H9 (cell line): ENCODE data around the gene FAM9B. TPM values are rescaled to one million over a fixed set of nuclear protein-coding genes. Genes with fewer than 3 reads are reported as not detected.

Source experiments
- DNase-seq: peaks from one replicate; pipeline ENCODE4 v3.0.0-alpha.2; 2017
- H2AFZ ChIP-seq: one replicate; pipeline ENCODE4 v1.6.1; 2013; ENCODE audit warnings: mild to moderate bottlenecking, low read length, control low read depth, moderate library complexity
- H2AK5ac ChIP-seq: 2 replicates; pipeline ENCODE4 v1.6.1; 2013; ENCODE audit warnings: low read length, control low read depth, mixed read lengths; ENCODE audit not compliant: insufficient read length
- H2BK120ac ChIP-seq: one replicate; pipeline ENCODE4 v1.6.1; 2013; ENCODE audit warnings: low read depth, mild to moderate bottlenecking, low read length, control low read depth, inconsistent platforms; ENCODE audit not compliant: poor library complexity, severe bottlenecking
- H2BK12ac ChIP-seq: 2 replicates; pipeline ENCODE4 v1.6.1; 2013; ENCODE audit warnings: low read length, control low read depth, mixed read lengths, low read depth; ENCODE audit not compliant: insufficient read length
- H2BK15ac ChIP-seq: 2 replicates; pipeline ENCODE4 v1.6.1; 2013; ENCODE audit warnings: low read depth, low read length, control low read depth
- H2BK20ac ChIP-seq: one replicate; pipeline ENCODE4 v1.6.1; 2013; ENCODE audit warnings: low read depth, mild to moderate bottlenecking, low read length, control low read depth, inconsistent platforms; ENCODE audit not compliant: poor library complexity, severe bottlenecking
- H2BK5ac ChIP-seq: 2 replicates; pipeline ENCODE4 v1.6.1; 2013; ENCODE audit warnings: low read length, control low read depth, mixed read lengths; ENCODE audit not compliant: insufficient read length
- H3K14ac ChIP-seq: 2 replicates; pipeline ENCODE4 v1.6.1; 2013; ENCODE audit warnings: low read length, control low read depth; ENCODE audit not compliant: insufficient read depth
- H3K18ac ChIP-seq: 2 replicates; pipeline ENCODE4 v1.6.1; 2013; ENCODE audit warnings: low read depth, mild to moderate bottlenecking, mixed read lengths, low read length, control low read depth; ENCODE audit not compliant: insufficient read length
- H3K23ac ChIP-seq: 2 replicates; pipeline ENCODE4 v1.6.1; 2013; ENCODE audit warnings: low read length, control low read depth, mixed read lengths, low read depth; ENCODE audit not compliant: insufficient read length
- H3K23me2 ChIP-seq: 2 replicates; pipeline ENCODE4 v1.6.1; 2013; ENCODE audit warnings: low read depth, mild to moderate bottlenecking, mixed read lengths, low read length, control low read depth; ENCODE audit not compliant: insufficient read length, poor library complexity, severe bottlenecking
- H3K27ac ChIP-seq: 2 replicates; pipeline ENCODE4 v1.5.1; 2013; ENCODE audit warnings: low read length, control low read depth, mixed read lengths, low read depth; ENCODE audit not compliant: insufficient read length
- H3K27me3 ChIP-seq: 2 replicates; pipeline ENCODE4 v1.6.1; 2013; ENCODE audit warnings: low read length, control low read depth, inconsistent platforms; ENCODE audit not compliant: insufficient read depth
- H3K4ac ChIP-seq: 2 replicates; pipeline ENCODE4 v1.6.1; 2013; ENCODE audit warnings: low read depth, mild to moderate bottlenecking, control low read depth, inconsistent platforms, low read length, moderate library complexity
- H3K4me1 ChIP-seq: 2 replicates; pipeline ENCODE4 v1.6.1; 2013; ENCODE audit warnings: low read length, control low read depth, inconsistent platforms; ENCODE audit not compliant: insufficient read depth
- H3K4me2 ChIP-seq: 2 replicates; pipeline ENCODE4 v1.6.1; 2013; ENCODE audit warnings: low read length, control low read depth, mixed read lengths; ENCODE audit not compliant: insufficient read length, insufficient read depth
- H3K56ac ChIP-seq: 2 replicates; pipeline ENCODE4 v1.6.1; 2013; ENCODE audit warnings: low read depth, mild to moderate bottlenecking, mixed read lengths, low read length, control low read depth; ENCODE audit not compliant: insufficient read length
- H3K79me1 ChIP-seq: 2 replicates; pipeline ENCODE4 v1.6.1; 2013; ENCODE audit warnings: low read depth, mild to moderate bottlenecking, moderate library complexity, low read length, control low read depth, inconsistent platforms; ENCODE audit not compliant: insufficient read depth, poor library complexity, severe bottlenecking
- H3K79me2 ChIP-seq: 2 replicates; pipeline ENCODE4 v1.6.1; 2013; ENCODE audit warnings: low read length, control low read depth, inconsistent platforms; ENCODE audit not compliant: insufficient read depth
- H3K9ac ChIP-seq: 2 replicates; pipeline ENCODE4 v1.6.1; 2013; ENCODE audit warnings: low read length, control low read depth, mixed read lengths; ENCODE audit not compliant: insufficient read length; ENCODE audit errors: extremely low read depth
- H3K9me3 ChIP-seq: one replicate; pipeline ENCODE4 v1.6.1; 2013; ENCODE audit warnings: low read depth, low read length, inconsistent platforms; ENCODE audit not compliant: control insufficient read depth
- H3T11ph ChIP-seq: one replicate; pipeline ENCODE4 v1.6.1; 2013; ENCODE audit warnings: mild to moderate bottlenecking, low read length, control low read depth, inconsistent platforms
- H4K20me1 ChIP-seq: one replicate; pipeline ENCODE4 v1.6.1; 2013; ENCODE audit not compliant: control insufficient read depth, insufficient read length, insufficient read depth
- H4K5ac ChIP-seq: 2 replicates; pipeline ENCODE4 v1.6.1; 2013; ENCODE audit warnings: low read depth, mild to moderate bottlenecking, mixed read lengths, low read length, control low read depth; ENCODE audit not compliant: insufficient read length
- H4K8ac ChIP-seq: replicated peaks from 2 replicates; pipeline ENCODE4 v1.6.1; 2013; ENCODE audit warnings: low read length, control low read depth, mixed read lengths, low read depth; ENCODE audit not compliant: insufficient read length
- H4K91ac ChIP-seq: 2 replicates; pipeline ENCODE4 v1.6.1; 2013; ENCODE audit warnings: low read depth, mild to moderate bottlenecking, moderate library complexity, mixed read lengths, low read length, control low read depth; ENCODE audit not compliant: insufficient read length
- H3K27ac Mint-ChIP-seq, 3 experiments: 2 replicates in 2 of 3; 3 replicates in 1 of 3; pipeline ENCODE4 v1.8.0; 2020 to 2021; ENCODE audit warnings: mixed read lengths in 3 of 3, mild to moderate bottlenecking in 1 of 3, moderate library complexity in 1 of 3
- H3K27me3 Mint-ChIP-seq: 2 replicates; pipeline ENCODE4 v1.8.0; 2021; ENCODE audit warnings: low read depth, mild to moderate bottlenecking, moderate library complexity, mixed read lengths
- H3K36me3 Mint-ChIP-seq, 3 experiments: 2 replicates in 2 of 3; 3 replicates in 1 of 3; pipeline ENCODE4 v1.8.0; 2020 to 2021; ENCODE audit warnings: low read depth in 3 of 3, mixed read lengths in 3 of 3; ENCODE audit not compliant: insufficient read depth in 1 of 3
- H3K4me1 Mint-ChIP-seq, 2 experiments: 2 replicates each; pipeline ENCODE4 v1.8.0; 2020; ENCODE audit warnings: mixed read lengths in 2 of 2
- H3K4me3 Mint-ChIP-seq, 2 experiments: 2 replicates in 1 of 2; 3 replicates in 1 of 2; pipeline ENCODE4 v1.8.0; 2020 to 2021; ENCODE audit warnings: mild to moderate bottlenecking in 2 of 2, mixed read lengths in 2 of 2, moderate library complexity in 1 of 2
- H3K9me3 Mint-ChIP-seq, 2 experiments: 2 replicates in 1 of 2; 3 replicates in 1 of 2; pipeline ENCODE4 v1.8.0; 2020; ENCODE audit warnings: mild to moderate bottlenecking in 2 of 2, mixed read lengths in 2 of 2, moderate library complexity in 1 of 2
- CTCF ChIP-seq: fragments of 200-600 bp; sonication (generic); conservative IDR thresholded peaks from 3 replicates; pipeline ENCODE4 v1.8.0; 2021; ENCODE audit warnings: antibody characterized with exemption, mild to moderate bottlenecking
- WGBS: extraction: QIAGEN DNeasy Blood & Tissue Kit; methylation state at CpG from one replicate; pipeline ENCODE4 v1.1.7; 2013; ENCODE audit warnings: missing lambda C conversion rate, low lambda C conversion rate, mixed read lengths; ENCODE audit not compliant: insufficient read length; ENCODE audit errors: extremely low coverage; 5-methylcytosine and 5-hydroxymethylcytosine counted together
- total RNA-seq: library from RNA; stranded (reverse); gene quantifications from 2 replicates; pipeline ENCODE4 v1.2.1, GENCODE V29; 2021

The FAM9B gene
- total RNA-seq, 1 experiment from 2014 or later: not detected

GRCh38 chrX:9055354-9055753 lies 21.4 kb upstream of the FAM9B start:
- Histone ChIP-seq H2BK5ac (no peak overlapping the region), H4K20me1 (no peaks in the 10 kb centered on the region), H3K27ac (no peak overlapping the region), H2AK5ac (no peak overlapping the region), H4K8ac (no peak overlapping the region), H2BK15ac (no peak overlapping the region), H2AFZ (no peak overlapping the region), H2BK12ac (no peak overlapping the region), H3K9ac (no peak overlapping the region), H3K79me1 (no peaks in the 10 kb centered on the region), H3K27me3 (no peaks in the 10 kb centered on the region), H3K23me2 (no peaks in the 10 kb centered on the region), H2BK120ac (no peak overlapping the region), H2BK20ac (no peak overlapping the region), H3K23ac (no peak overlapping the region), H3K4me2 (no peak overlapping the region), H3K4me1 (no peaks in the 10 kb centered on the region), H3K18ac (no peak overlapping the region), H3K79me2 (no peaks in the 10 kb centered on the region), H4K5ac (no peak overlapping the region), H3K4ac (no peak overlapping the region), H3K56ac (no peak overlapping the region), H4K91ac (no peak overlapping the region), H3T11ph (no peak overlapping the region), H3K14ac (no peak overlapping the region), H3K9me3 (no peaks in the 10 kb centered on the region)
- TF ChIP-seq CTCF: no peak
- peaks cover 0 to 36% of the 10 kb centered on the region in 2 experiments; a peak in 2 of 5 replicates for H3K9me3 Mint-ChIP-seq
- H3K27ac Mint-ChIP-seq: peak overlapping the region in 1 of 3 experiments; percentile 15; a peak in 1 of 7 replicates
- no peaks in the 10 kb centered on the region for H3K4me1 Mint-ChIP-seq
- no peak for DNase-seq
- no CpG with 5 or more reads among the region's 2 CpGs for WGBS
- no peak overlapping the region for H3K4me3 Mint-ChIP-seq
- no peaks in the 10 kb centered on the region; a peak in 1 of 7 replicates for H3K36me3 Mint-ChIP-seq
- peaks cover 4% of the 10 kb centered on the region for H3K27me3 Mint-ChIP-seq
